ENCODE results near the gene GDF10.

GDF10 gene

GRCh38 chr10:47357131-47357582, 57.2 kb downstream of the GDF10 start:
- DNase-seq, result no peak

GRCh38 chr10:47357911-47358310, 57.9 kb downstream of the GDF10 start:
- DNase-seq, result no peak

GRCh38 chr10:47358457-47358856, 58.5 kb downstream of the GDF10 start:
- DNase-seq, result no peak

GRCh38 chr10:47359101-47359500, 59.1 kb downstream of the GDF10 start:
- DNase-seq, result no peak

- no peak for DNase-seq
These were observed 59.8 kb downstream of the GDF10 start for GRCh38 chr10:47359626-47360418.

- DNase-seq, result peak; percentile 90
These were observed 60.5 kb downstream of the GDF10 start for GRCh38 chr10:47360419-47361040.

- DNase-seq, result peak; percentile 65
These were observed 61.3 kb downstream of the GDF10 start for GRCh38 chr10:47361293-47361692.

GRCh38 chr10:47362199-47362598, 62.2 kb downstream of the GDF10 start:
- no peak for DNase-seq

Measured in NCI-H82 (cell line).